Measurements from ENCODE around the gene CGRRF1.

DNA sequence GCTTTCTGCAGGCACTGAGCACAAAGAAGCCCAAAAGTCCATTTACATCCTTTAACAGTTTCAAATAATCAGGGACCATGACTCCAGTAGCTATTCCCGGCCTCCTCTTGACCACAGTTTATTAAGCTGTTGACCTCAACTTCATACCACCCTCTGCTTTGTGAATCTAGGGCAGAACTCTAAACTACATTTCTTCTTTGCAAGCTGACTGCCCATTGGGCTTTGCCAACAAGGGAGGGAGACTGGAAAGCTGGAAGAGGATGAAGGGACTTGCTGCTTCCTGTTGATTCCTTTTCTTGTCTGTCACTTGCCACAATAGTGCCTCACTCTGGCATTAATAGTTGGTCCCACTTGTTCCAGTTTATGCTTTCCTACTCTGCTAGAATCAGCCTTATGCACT lies 2.7 kb downstream of the CGRRF1 start:
- TF ChIP-seq, protein P1, sequence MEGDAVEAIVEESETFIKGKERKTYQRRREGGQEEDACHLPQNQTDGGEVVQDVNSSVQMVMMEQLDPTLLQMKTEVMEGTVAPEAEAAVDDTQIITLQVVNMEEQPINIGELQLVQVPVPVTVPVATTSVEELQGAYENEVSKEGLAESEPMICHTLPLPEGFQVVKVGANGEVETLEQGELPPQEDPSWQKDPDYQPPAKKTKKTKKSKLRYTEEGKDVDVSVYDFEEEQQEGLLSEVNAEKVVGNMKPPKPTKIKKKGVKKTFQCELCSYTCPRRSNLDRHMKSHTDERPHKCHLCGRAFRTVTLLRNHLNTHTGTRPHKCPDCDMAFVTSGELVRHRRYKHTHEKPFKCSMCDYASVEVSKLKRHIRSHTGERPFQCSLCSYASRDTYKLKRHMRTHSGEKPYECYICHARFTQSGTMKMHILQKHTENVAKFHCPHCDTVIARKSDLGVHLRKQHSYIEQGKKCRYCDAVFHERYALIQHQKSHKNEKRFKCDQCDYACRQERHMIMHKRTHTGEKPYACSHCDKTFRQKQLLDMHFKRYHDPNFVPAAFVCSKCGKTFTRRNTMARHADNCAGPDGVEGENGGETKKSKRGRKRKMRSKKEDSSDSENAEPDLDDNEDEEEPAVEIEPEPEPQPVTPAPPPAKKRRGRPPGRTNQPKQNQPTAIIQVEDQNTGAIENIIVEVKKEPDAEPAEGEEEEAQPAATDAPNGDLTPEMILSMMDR (conservative IDR thresholded peaks at IDR 0.05; ENCODE audit: low read length), result no peak
- TF ChIP-seq EZH2phosphoT487 (IDR thresholded peaks at IDR 0.05; ENCODE audit: borderline replicate concordance), result no peak

Measured in Loucy (cell line).